NCI-H748 (cell line): ENCODE measurements around the gene RPL21.

ENCODE experiments used
- DNase-seq: peaks from one replicate; lab custom pipeline; 2025; ENCODE audit not compliant: unreplicated experiment; lab: John Stamatoyannopoulos, UW

The RPL21 gene

GRCh38 chr13:27257648-27258253 is 6.4 kb downstream of the RPL21 start:
- DNase-seq = no peak

GRCh38 chr13:27258637-27259386 is 7.5 kb downstream of the RPL21 start:
- DNase-seq = no peak

GRCh38 chr13:27259831-27260230 is 8.5 kb downstream of the RPL21 start:
- DNase-seq = no peak

- DNase-seq = no peak
These were observed 10.0 kb downstream of the RPL21 start for GRCh38 chr13:27261396-27261795.

GRCh38 chr13:27263438-27263837 is 12.1 kb downstream of the RPL21 start:
- no peak for DNase-seq

GRCh38 chr13:27264181-27264580 is 12.8 kb downstream of the RPL21 start:
- peak; percentile 73 for DNase-seq

- no peak for DNase-seq
These were observed 13.3 kb downstream of the RPL21 start for GRCh38 chr13:27264648-27265047.

- DNase-seq = no peak
These were observed 15.6 kb downstream of the RPL21 start for GRCh38 chr13:27266917-27267316.

GRCh38 chr13:27267596-27267995 is 16.2 kb downstream of the RPL21 start:
- no peak for DNase-seq

GRCh38 chr13:27269114-27269665 is 17.8 kb downstream of the RPL21 start:
- DNase-seq = no peak

GRCh38 chr13:27270594-27271520 is 19.5 kb downstream of the RPL21 start, which contains the start of gene RASL11A:
TSS of gene RASL11A (plus strand) at chr13:27270830. CDS start at chr13:27270945, 115 bp downstream.
- DNase-seq = peak; percentile 95

- no peak for DNase-seq
These were observed 20.3 kb downstream of the RPL21 start for GRCh38 chr13:27271570-27272096.

- DNase-seq = no peak
These were observed 22.5 kb downstream of the RPL21 start for GRCh38 chr13:27273658-27274425.

GRCh38 chr13:27274631-27275030 is 23.3 kb downstream of the RPL21 start:
- peak; percentile 98 for DNase-seq

GRCh38 chr13:27276188-27276587 is 24.8 kb downstream of the RPL21 start:
- DNase-seq = no peak

GRCh38 chr13:27279506-27279905 is 28.1 kb downstream of the RPL21 start:
- no peak for DNase-seq

- no peak for DNase-seq
These were observed 28.8 kb downstream of the RPL21 start for GRCh38 chr13:27280009-27280656.

GRCh38 chr13:27280841-27281240 is 29.5 kb downstream of the RPL21 start:
- DNase-seq = peak; percentile 63

GRCh38 chr13:27281420-27281819 is 30.1 kb downstream of the RPL21 start:
- peak; percentile 72 for DNase-seq
